HG03457 (cell line): ENCODE results near the gene LSAMP.

Source experiments
- ATAC-seq: cut with Tn5 transposase; IDR thresholded peaks from one replicate; pipeline ENCODE4 v1.9.1; 2021; ENCODE audit warnings: moderate number of reproducible peaks; ENCODE audit not compliant: unreplicated experiment

The LSAMP gene

GRCh38 chr3:116433552-116433951, 11.7 kb downstream of the LSAMP start:
- ATAC-seq, result no peak

- ATAC-seq, result no peak
Observed at GRCh38 chr3:116432795-116433194, 12.5 kb downstream of the LSAMP start.

GRCh38 chr3:116429479-116430269, 15.6 kb downstream of the LSAMP start:
- ATAC-seq, result no peak

GRCh38 chr3:116426036-116426435, 19.3 kb downstream of the LSAMP start:
- ATAC-seq, result no peak

GRCh38 chr3:116425126-116425525, 20.2 kb downstream of the LSAMP start:
- ATAC-seq, result no peak

GRCh38 chr3:116423945-116424344, 21.3 kb downstream of the LSAMP start:
- no peak for ATAC-seq

- ATAC-seq, result no peak
Observed at GRCh38 chr3:116423374-116423773, 21.9 kb downstream of the LSAMP start.

GRCh38 chr3:116417151-116417550, 28.1 kb downstream of the LSAMP start:
- no peak for ATAC-seq

GRCh38 chr3:116413319-116413718, 32.0 kb downstream of the LSAMP start:
- no peak for ATAC-seq

GRCh38 chr3:116408473-116408872, 36.8 kb downstream of the LSAMP start:
- ATAC-seq, result no peak

GRCh38 chr3:116405231-116405630, 40.1 kb downstream of the LSAMP start:
- no peak for ATAC-seq

- ATAC-seq, result no peak
Observed at GRCh38 chr3:116399701-116400226, 45.5 kb downstream of the LSAMP start.

- ATAC-seq, result no peak
Observed at GRCh38 chr3:116394365-116394764, 50.9 kb downstream of the LSAMP start.

- ATAC-seq, result no peak
Observed at GRCh38 chr3:116393199-116393598, 52.1 kb downstream of the LSAMP start.

GRCh38 chr3:116392291-116392690, 53.0 kb downstream of the LSAMP start:
- no peak for ATAC-seq

- ATAC-seq, result no peak
Observed at GRCh38 chr3:116391296-116392201, 53.7 kb downstream of the LSAMP start.

- ATAC-seq, result no peak
Observed at GRCh38 chr3:116390318-116390717, 55.0 kb downstream of the LSAMP start.

GRCh38 chr3:116388867-116389385, 56.4 kb downstream of the LSAMP start:
- no peak for ATAC-seq

GRCh38 chr3:116386168-116386567, 59.1 kb downstream of the LSAMP start:
- ATAC-seq, result no peak

- ATAC-seq, result no peak
Observed at GRCh38 chr3:116384717-116385116, 60.6 kb downstream of the LSAMP start.

GRCh38 chr3:116378077-116378476, 67.2 kb downstream of the LSAMP start:
- no peak for ATAC-seq
